HepG2 (cell line): Measurements from ENCODE around the gene ARMC10. TPM values are rescaled to one million over a fixed set of nuclear protein-coding genes. Genes with fewer than 3 reads are reported as not detected.

Experiments
- ATAC-seq: fragments of 200-7000 bp; cut with Tn5 transposase; 3 replicates; pipeline ENCODE4 v1.9.1; 2020; ENCODE audit warnings: mild to moderate bottlenecking, moderate library complexity
- BruUV-seq: library from RNA; stranded (reverse); fragments of 400-500 nt; replicated peaks from 2 replicates; lab custom pipeline; 2021; lab: Mats Ljungman, UMichigan
- CTCF ChIA-PET: fragments of 300-600 bp; formaldehyde crosslinking; extraction: SDS; loops from one replicate; lab custom pipeline; 2021; ENCODE audit warnings: low total read pairs, inconsistent platforms, low intra/inter-chr PET ratio; lab: Yijun Ruan, JAX
- POLR2A ChIA-PET: fragments of 350-600 bp; sonication (Branson Sonifier 250); formaldehyde crosslinking; loops from one replicate; lab custom pipeline; 2020; ENCODE audit warnings: antibody characterized with exemption, inconsistent platforms; lab: Yijun Ruan, JAX
- DNase-seq: peaks from one replicate; pipeline ENCODE4 v3.0.0-alpha.2; 2015; ENCODE audit warnings: low spot score
- FAIRE-seq: peaks from 3 replicates; lab custom pipeline; 2011; peaks lifted over from hg19 to GRCh38; lab: Jason Lieb, UNC
- H2AFZ ChIP-seq: one replicate; pipeline ENCODE4 v1.6.1; 2011; ENCODE audit warnings: low read length, inconsistent platforms
- H3K27ac ChIP-seq: fragments of 300-600 bp; 3 replicates; pipeline ENCODE4 v1.8.0; 2011; ENCODE audit warnings: mixed run types, mild to moderate bottlenecking, mixed read lengths, low read length, inconsistent platforms; ENCODE audit not compliant: insufficient read depth; ENCODE audit errors: extremely low read length
- H3K27me3 ChIP-seq, 2 experiments: fragments of 200-600 bp in 1 of 2; 2 replicates in 1 of 2; 3 replicates in 1 of 2; pipeline versions ENCODE4 v1.6.0 to v1.8.0; 2011; ENCODE audit warnings: low read length in 2 of 2, mild to moderate bottlenecking in 2 of 2, moderate library complexity in 2 of 2, inconsistent platforms in 1 of 2; ENCODE audit not compliant: insufficient read depth in 2 of 2, control insufficient read depth in 1 of 2
- H3K36me3 ChIP-seq, 2 experiments: fragments of 200-600 bp in 1 of 2; replicated peaks in 1 of 2; 2 replicates in 1 of 2; 3 replicates in 1 of 2; pipeline versions ENCODE4 v1.5.1 to v1.8.0; 2011; ENCODE audit warnings: low read length in 2 of 2, inconsistent platforms in 1 of 2; ENCODE audit not compliant: insufficient read depth in 2 of 2, control insufficient read depth in 1 of 2
- H3K4me1 ChIP-seq: 2 replicates; pipeline ENCODE4 v1.5.1; 2012; ENCODE audit warnings: low read length, inconsistent platforms; ENCODE audit not compliant: insufficient read depth
- H3K4me2 ChIP-seq: 2 replicates; pipeline ENCODE4 v1.6.0; 2011; ENCODE audit warnings: low read depth, low read length, inconsistent platforms
- H3K4me3 ChIP-seq, 3 experiments: fragments of 200-600 bp in 1 of 3; sonication (generic), shearing (Covaris generic) in 1 of 3; replicated peaks in 1 of 3; 2 replicates each; pipeline ENCODE4 v1.5.1; 2011 to 2016; ENCODE audit warnings: low read length in 3 of 3, inconsistent platforms in 2 of 3, low read depth in 2 of 3, mild to moderate bottlenecking in 2 of 3, control low read depth in 1 of 3, mixed read lengths in 1 of 3; ENCODE audit not compliant: insufficient read depth in 1 of 3
- H3K79me2 ChIP-seq: one replicate; pipeline ENCODE4 v1.6.1; 2011; ENCODE audit warnings: low read length, inconsistent platforms; ENCODE audit not compliant: insufficient read depth
- H3K9ac ChIP-seq: 2 replicates; pipeline ENCODE4 v1.6.0; 2011; ENCODE audit warnings: mild to moderate bottlenecking, low read depth, low read length, inconsistent platforms; ENCODE audit not compliant: insufficient read depth
- H3K9me3 ChIP-seq: 2 replicates; pipeline ENCODE4 v1.5.1; 2012; ENCODE audit warnings: mild to moderate bottlenecking, low read length
- H4K20me1 ChIP-seq: 2 replicates; pipeline ENCODE4 v1.6.0; 2011; ENCODE audit warnings: inconsistent platforms, mild to moderate bottlenecking, low read length, moderate library complexity; ENCODE audit not compliant: insufficient read depth
- ZBTB34 ChIP-seq: sonication (generic); formaldehyde crosslinking; IDR thresholded peaks from 2 replicates; pipeline ENCODE4 v1.8.0; 2022; ENCODE audit warnings: mild to moderate bottlenecking, missing genetic modification reagents
- WGBS: methylation state at CpG from one replicate; pipeline ENCODE4 v1.1.6; 2017; ENCODE audit warnings: low lambda C conversion rate; 5-methylcytosine and 5-hydroxymethylcytosine counted together
- in situ Hi-C: cut with HindIII; loops from 2 replicates; pipeline ENCODE4 v1.10.0; 2017; ENCODE audit warnings: low pct_unique_long_range_greater_than_20kb; ENCODE audit not compliant: extremely low pct_ligation_motif_present
- intact Hi-C: fragments of 100-400 bp; cut with micrococcal nuclease; formaldehyde crosslinking; loops from one replicate; pipeline ENCODE4 v1.10.0; 2022; ENCODE audit not compliant: unreplicated experiment
- polyA plus RNA-seq, 8 experiments: library from polyadenylated mRNA; depleted of rRNA in 3 of 8; stranded (reverse) in 7 of 8; unstranded in 1 of 8; fragments of >200 nt; fragmentation: Illumina TruSeq in 4 of 8; extraction: Trizol in 4 of 8; gene quantifications; 2 replicates each; pipeline versions ENCODE4 v1.2.1 to v1.2.3, GENCODE V29; 2011 to 2016; ENCODE audit warnings: low read depth in 4 of 8, missing spikeins in 1 of 8, mixed read lengths in 1 of 8; ENCODE audit not compliant: insufficient read depth in 1 of 8
- total RNA-seq, 5 experiments: library from RNA; depleted of rRNA; stranded (reverse); fragments of >200 nt; fragmentation: Illumina TruSeq; extraction: Trizol; gene quantifications; 2 replicates each; pipeline ENCODE4 v1.2.3, GENCODE V29; 2016; ENCODE audit warnings: low read depth in 1 of 5
- TF ChIP-seq, protein P1 (sequence below): sonication (generic); formaldehyde crosslinking; IDR thresholded peaks from 2 replicates; pipeline ENCODE4 v1.5.0; 2020; ENCODE audit warnings: mild to moderate bottlenecking, missing genetic modification reagents

ARMC10 gene
- total and polyA plus RNA-seq, 2 of the 13 experiments (the other 11 are each of a cell fraction or from before 2014, with no cell fraction given): 11.3 to 23.7 TPM

- no peak for FAIRE-seq
Measured at GRCh38 chr7:103143868-103144267, 68.9 kb downstream of the ARMC10 start.

More at GRCh38 chr7:103143868-103144267, 68.9 kb downstream of the ARMC10 start:
- ChIA-PET POLR2A (no interaction called here), CTCF (no interaction called here)
- no peak overlapping the region for H3K4me3 ChIP-seq
- no peaks in the 10 kb centered on the region for H3K36me3 ChIP-seq
- no TSS peak for BruUV-seq
- no peak overlapping the region for H3K27ac ChIP-seq
- H2AFZ ChIP-seq: no peak overlapping the region
- H4K20me1 ChIP-seq: no peaks in the 10 kb centered on the region
- ATAC-seq (no peak), DNase-seq (no peak)
- TF ChIP-seq, protein P1, sequence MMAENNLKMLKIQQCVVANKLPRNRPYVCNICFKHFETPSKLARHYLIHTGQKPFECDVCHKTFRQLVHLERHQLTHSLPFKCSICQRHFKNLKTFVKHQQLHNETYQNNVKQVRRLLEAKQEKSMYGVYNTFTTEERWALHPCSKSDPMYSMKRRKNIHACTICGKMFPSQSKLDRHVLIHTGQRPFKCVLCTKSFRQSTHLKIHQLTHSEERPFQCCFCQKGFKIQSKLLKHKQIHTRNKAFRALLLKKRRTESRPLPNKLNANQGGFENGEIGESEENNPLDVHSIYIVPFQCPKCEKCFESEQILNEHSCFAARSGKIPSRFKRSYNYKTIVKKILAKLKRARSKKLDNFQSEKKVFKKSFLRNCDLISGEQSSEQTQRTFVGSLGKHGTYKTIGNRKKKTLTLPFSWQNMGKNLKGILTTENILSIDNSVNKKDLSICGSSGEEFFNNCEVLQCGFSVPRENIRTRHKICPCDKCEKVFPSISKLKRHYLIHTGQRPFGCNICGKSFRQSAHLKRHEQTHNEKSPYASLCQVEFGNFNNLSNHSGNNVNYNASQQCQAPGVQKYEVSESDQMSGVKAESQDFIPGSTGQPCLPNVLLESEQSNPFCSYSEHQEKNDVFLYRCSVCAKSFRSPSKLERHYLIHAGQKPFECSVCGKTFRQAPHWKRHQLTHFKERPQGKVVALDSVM: 0 out of 2 replicates have a peak, but pooled peaks have one; percentile 17
- TF ChIP-seq ZBTB34 (CRISPR knock-in tag): no peak
- 55% methylated on average over 1 of the region's 1 CpG for WGBS
- in situ Hi-C loops: no loop called here
- intact Hi-C loops: no loop called here
- H3K4me2 ChIP-seq: no peak overlapping the region
- H3K9me3 ChIP-seq: no peaks in the 10 kb centered on the region
- H3K9ac ChIP-seq: no peak overlapping the region
- H3K27me3 ChIP-seq: no peaks in the 10 kb centered on the region
- H3K79me2 ChIP-seq: peaks cover 29% of the 10 kb centered on the region
- peaks cover 38% of the 10 kb centered on the region for H3K4me1 ChIP-seq
